Endothelial cell of umbilical vein (primary cell): ENCODE data around the gene TREML2. TPM values are rescaled to one million over a fixed set of nuclear protein-coding genes. Genes with fewer than 3 reads are reported as not detected.

ENCODE experiments used
- BruUV-seq: library from RNA; stranded (reverse); fragments of 400-500 nt; replicated peaks from 2 replicates; lab custom pipeline; 2021; lab: Mats Ljungman, UMichigan
- CTCF ChIA-PET: fragments of 300-600, 350-600 bp; sonication (Branson Sonifier 250); formaldehyde crosslinking; loops from one replicate; lab custom pipeline; 2021; ENCODE audit warnings: antibody characterized with exemption, inconsistent platforms; lab: Charles Lee
- POLR2A ChIA-PET: fragments of 300-600, 350-600 bp; sonication (Branson Sonifier 250); formaldehyde crosslinking; loops from one replicate; lab custom pipeline; 2021; ENCODE audit warnings: antibody characterized with exemption, inconsistent platforms; lab: Charles Lee
- DNase-seq: peaks from one replicate; pipeline ENCODE4 v3.0.0-alpha.2; 2011; ENCODE audit warnings: low read depth, low spot score
- FAIRE-seq: peaks from 2 replicates; lab custom pipeline; 2011; peaks lifted over from hg19 to GRCh38; lab: Jason Lieb, UNC
- H2AFZ ChIP-seq: 2 replicates; pipeline ENCODE4 v1.6.0; 2012; ENCODE audit warnings: low read depth, low read length, control low read depth, inconsistent platforms
- H3K27ac ChIP-seq: 2 replicates; pipeline ENCODE4 v1.5.1; 2011; ENCODE audit warnings: low read depth, mild to moderate bottlenecking, control low read depth, low read length, moderate library complexity; ENCODE audit not compliant: insufficient read depth
- H3K27me3 ChIP-seq, 2 experiments: 2 replicates each; pipeline versions ENCODE4 v1.6.0 to v1.6.1; 2011; ENCODE audit warnings: low read length in 2 of 2, mixed read lengths in 1 of 2; ENCODE audit not compliant: control insufficient read depth in 2 of 2, insufficient read depth in 2 of 2
- H3K36me3 ChIP-seq, 2 experiments: 2 replicates in 1 of 2; 3 replicates in 1 of 2; pipeline ENCODE4 v1.5.1; 2011; ENCODE audit warnings: low read length in 2 of 2, mild to moderate bottlenecking in 1 of 2, moderate library complexity in 1 of 2; ENCODE audit not compliant: control insufficient read depth in 2 of 2, insufficient read depth in 2 of 2; ENCODE audit errors: extremely low read depth in 1 of 2
- H3K4me1 ChIP-seq: 3 replicates; pipeline ENCODE4 v1.5.1; 2011; ENCODE audit warnings: mild to moderate bottlenecking, low read length; ENCODE audit not compliant: control insufficient read depth, insufficient read depth; ENCODE audit errors: extremely low read depth
- H3K4me2 ChIP-seq: 2 replicates; pipeline ENCODE4 v1.6.1; 2011; ENCODE audit warnings: low read length, control low read depth, mixed read lengths; ENCODE audit not compliant: insufficient read depth
- H3K4me3 ChIP-seq, 3 experiments: fragments of 200-600 bp in 1 of 3; sonication (generic), shearing (Covaris generic) in 1 of 3; replicated peaks in 1 of 3; 2 replicates each; pipeline ENCODE4 v1.5.1; 2011 to 2016; ENCODE audit warnings: control low read depth in 3 of 3, low read length in 3 of 3, mild to moderate bottlenecking in 2 of 3, inconsistent platforms in 1 of 3, low read depth in 1 of 3, moderate library complexity in 1 of 3; ENCODE audit not compliant: insufficient read depth in 1 of 3
- H3K79me2 ChIP-seq: 2 replicates; pipeline ENCODE4 v1.6.0; 2012; ENCODE audit warnings: low read length, inconsistent platforms; ENCODE audit not compliant: control insufficient read depth, insufficient read depth
- H3K9ac ChIP-seq: replicated peaks from 2 replicates; pipeline ENCODE3; 2011; ENCODE audit warnings: low read length, control low read depth; ENCODE audit not compliant: insufficient read depth; ENCODE audit errors: extremely low read depth
- H3K9me1 ChIP-seq: replicated peaks from 3 replicates; pipeline ENCODE4 v1.6.0; 2011; ENCODE audit warnings: mild to moderate bottlenecking, low read length; ENCODE audit not compliant: control insufficient read depth, insufficient read depth; ENCODE audit errors: extremely low read depth
- H3K9me3 ChIP-seq: replicated peaks from 2 replicates; pipeline ENCODE4 v1.5.1; 2012; ENCODE audit warnings: low read length, inconsistent platforms; ENCODE audit not compliant: control insufficient read depth, insufficient read depth
- H4K20me1 ChIP-seq: replicated peaks from 2 replicates; pipeline ENCODE3; 2011; ENCODE audit warnings: mild to moderate bottlenecking, low read length; ENCODE audit not compliant: control insufficient read depth, insufficient read depth; ENCODE audit errors: extremely low read depth
- EZH2 ChIP-seq: IDR thresholded peaks from 2 replicates; pipeline ENCODE4 v1.6.1; 2012; ENCODE audit warnings: borderline replicate concordance, low read depth, mild to moderate bottlenecking, moderate library complexity, low read length, inconsistent platforms; ENCODE audit not compliant: severe bottlenecking
- FOS ChIP-seq: IDR thresholded peaks from 2 replicates; pipeline ENCODE4 v1.6.1; 2011; ENCODE audit warnings: mild to moderate bottlenecking, low read length, moderate library complexity, borderline replicate concordance; ENCODE audit not compliant: insufficient read depth
- GATA2 ChIP-seq: IDR thresholded peaks from 2 replicates; pipeline ENCODE4 v1.7.0; 2011; ENCODE audit warnings: low read depth, mild to moderate bottlenecking, moderate library complexity, mixed read lengths, low read length; ENCODE audit not compliant: insufficient read length, insufficient read depth
- JUN ChIP-seq: IDR thresholded peaks from 2 replicates; pipeline ENCODE4 v1.6.1; 2011; ENCODE audit warnings: borderline replicate concordance, low read depth; ENCODE audit not compliant: insufficient read length, insufficient read depth
- MYC ChIP-seq: IDR thresholded peaks from one replicate; pipeline ENCODE4 v1.6.1; 2011; ENCODE audit warnings: mild to moderate bottlenecking, low read depth, low read length
- POLR2A ChIP-seq: IDR thresholded peaks from 2 replicates; pipeline ENCODE4 v1.6.1; 2012; ENCODE audit warnings: low read depth, mild to moderate bottlenecking, control low read depth, low read length
- POLR2AphosphoS5 ChIP-seq: IDR thresholded peaks from 2 replicates; pipeline ENCODE4 v1.6.1; 2012; ENCODE audit warnings: low read depth, mild to moderate bottlenecking, control low read depth, low read length, moderate library complexity; ENCODE audit not compliant: insufficient read depth
- dilution Hi-C: fragments of 300-500 bp; cut with MboI; formaldehyde crosslinking; loops from one replicate; pipeline ENCODE4 v1.15.0; 2019; ENCODE audit warnings: low sequenced_read_pairs; ENCODE audit not compliant: extremely low pct_ligation_motif_present
- intact Hi-C: fragments of 100-400 bp; cut with micrococcal nuclease; formaldehyde crosslinking; loops from one replicate; pipeline ENCODE4 v1.10.0; 2022
- polyA plus RNA-seq, 4 experiments: library from polyadenylated mRNA; depleted of rRNA in 3 of 4; stranded (reverse) in 3 of 4; unstranded in 1 of 4; fragments of >200 nt; gene quantifications; 2 replicates each; pipeline versions ENCODE4 v1.2.1 to v1.2.3, GENCODE V29; 2011 to 2012; ENCODE audit warnings: missing spikeins in 1 of 4
- total RNA-seq: library from RNA; stranded (reverse); gene quantifications from 2 replicates; pipeline ENCODE4 v1.2.3, GENCODE V29; 2021
- TF ChIP-seq, protein P1 (sequence below): IDR thresholded peaks from 2 replicates; pipeline ENCODE4 v1.6.1; 2011; ENCODE audit not compliant: insufficient read depth, insufficient read length
- TF ChIP-seq, protein P2 (sequence below), 2 donors: IDR thresholded peaks; 1 replicate in 1 of 2; 2 replicates in 1 of 2; pipeline ENCODE4 v1.5.1; 2011; ENCODE audit warnings: low read length in 2 of 2, mild to moderate bottlenecking in 2 of 2, moderate library complexity in 2 of 2, control low read depth in 1 of 2, inconsistent platforms in 1 of 2, low read depth in 1 of 2; ENCODE audit not compliant: insufficient read depth in 1 of 2; ENCODE audit errors: extremely low read depth in 1 of 2

TREML2 gene
- total and polyA plus RNA-seq, 2 donors (not counting 3 experiments of a cell fraction or from before 2014, with no cell fraction given) = not detected

DNA sequence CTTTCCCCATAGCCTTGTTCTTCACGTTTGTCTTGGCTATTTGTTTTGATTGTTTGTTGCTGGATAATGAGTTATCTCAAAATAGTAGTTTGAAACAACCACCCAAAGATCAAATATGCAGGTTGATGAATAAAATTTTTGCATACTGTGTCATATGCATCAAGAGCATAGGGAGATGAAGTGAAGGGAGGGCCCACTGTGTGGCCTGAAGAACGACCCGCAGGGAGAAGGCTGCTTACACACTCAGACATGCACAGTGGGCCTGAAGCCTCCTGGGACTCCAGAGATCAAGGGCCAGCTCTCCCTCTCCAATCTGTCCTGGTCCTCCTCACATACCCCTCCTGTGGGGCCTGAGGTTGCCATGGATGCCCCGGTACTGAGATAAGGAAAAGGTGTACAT is 21.8 kb downstream of the TREML2 start:
- Histone ChIP-seq H2AFZ (no peak overlapping the region), H3K79me2 (no peaks in the 10 kb centered on the region), H3K9me1 (no peaks in the 10 kb centered on the region), H3K4me2 (no peak overlapping the region), H3K4me1 (no peaks in the 10 kb centered on the region), H4K20me1 (no peaks in the 10 kb centered on the region), H3K9me3 (no peaks in the 10 kb centered on the region), H3K27ac (no peak overlapping the region), H3K4me3 (no peak overlapping the region), H3K27me3 (peaks cover 6 to 12% of the 10 kb centered on the region in 2 experiments), H3K9ac (no peak overlapping the region), H3K36me3 (no peaks in the 10 kb centered on the region)
- CTCF ChIA-PET = interaction anchor here (1.4 kb wide), 1 partner anchor 18 kb away, joined by 3 read pairs; no protein-coding TSS in a partner anchor
- TF ChIP-seq JUN (no peak), POLR2A (no peak), MYC (no peak), POLR2AphosphoS5 (no peak), EZH2 (no peak), GATA2 (no peak), FOS (no peak)
- TF ChIP-seq, protein P1, sequence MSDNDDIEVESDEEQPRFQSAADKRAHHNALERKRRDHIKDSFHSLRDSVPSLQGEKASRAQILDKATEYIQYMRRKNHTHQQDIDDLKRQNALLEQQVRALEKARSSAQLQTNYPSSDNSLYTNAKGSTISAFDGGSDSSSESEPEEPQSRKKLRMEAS = no peak
- TF ChIP-seq, protein P2, sequence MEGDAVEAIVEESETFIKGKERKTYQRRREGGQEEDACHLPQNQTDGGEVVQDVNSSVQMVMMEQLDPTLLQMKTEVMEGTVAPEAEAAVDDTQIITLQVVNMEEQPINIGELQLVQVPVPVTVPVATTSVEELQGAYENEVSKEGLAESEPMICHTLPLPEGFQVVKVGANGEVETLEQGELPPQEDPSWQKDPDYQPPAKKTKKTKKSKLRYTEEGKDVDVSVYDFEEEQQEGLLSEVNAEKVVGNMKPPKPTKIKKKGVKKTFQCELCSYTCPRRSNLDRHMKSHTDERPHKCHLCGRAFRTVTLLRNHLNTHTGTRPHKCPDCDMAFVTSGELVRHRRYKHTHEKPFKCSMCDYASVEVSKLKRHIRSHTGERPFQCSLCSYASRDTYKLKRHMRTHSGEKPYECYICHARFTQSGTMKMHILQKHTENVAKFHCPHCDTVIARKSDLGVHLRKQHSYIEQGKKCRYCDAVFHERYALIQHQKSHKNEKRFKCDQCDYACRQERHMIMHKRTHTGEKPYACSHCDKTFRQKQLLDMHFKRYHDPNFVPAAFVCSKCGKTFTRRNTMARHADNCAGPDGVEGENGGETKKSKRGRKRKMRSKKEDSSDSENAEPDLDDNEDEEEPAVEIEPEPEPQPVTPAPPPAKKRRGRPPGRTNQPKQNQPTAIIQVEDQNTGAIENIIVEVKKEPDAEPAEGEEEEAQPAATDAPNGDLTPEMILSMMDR (IDR thresholded peaks at IDR 0.05; ENCODE audit: extremely low read depth in 1 of 2, insufficient read depth in 1 of 2, low read depth in 1 of 2, low read length in 2 of 2) = no peak
- FAIRE-seq = no peak
- dilution Hi-C loops (no loop called here), intact Hi-C loops (no loop called here)
- POLR2A ChIA-PET = no interaction called here
- BruUV-seq = no TSS peak
- DNase-seq = no peak
